Liver (tissue), 9 donors: ENCODE data around the gene EXOSC5. TPM values are rescaled to one million over a fixed set of nuclear protein-coding genes. Genes with fewer than 3 reads are reported as not detected.

Source experiments
- DNase-seq: peaks from one replicate; pipeline ENCODE4 v3.0.0-alpha.2; 2017; ENCODE audit warnings: low spot score
- H3K27ac ChIP-seq, 2 donors: one replicate each; pipeline ENCODE4 v1.7.0; 2013; ENCODE audit warnings: inconsistent platforms in 2 of 2, low read length in 2 of 2, control low read depth in 1 of 2, low read depth in 1 of 2, mild to moderate bottlenecking in 1 of 2
- H3K27me3 ChIP-seq, 4 donors: one replicate each; pipeline versions ENCODE4 v1.6.1 to v1.7.0; 2013; ENCODE audit warnings: low read length in 3 of 4, inconsistent platforms in 1 of 4, mild to moderate bottlenecking in 1 of 4, moderate library complexity in 1 of 4; ENCODE audit not compliant: control insufficient read depth in 4 of 4, insufficient read depth in 4 of 4
- H3K36me3 ChIP-seq, 4 donors: one replicate each; pipeline versions ENCODE4 v1.6.1 to v1.7.0; 2013; ENCODE audit warnings: low read length in 3 of 4, mild to moderate bottlenecking in 3 of 4, low read depth in 1 of 4, moderate library complexity in 1 of 4; ENCODE audit not compliant: control insufficient read depth in 4 of 4, insufficient read depth in 3 of 4
- H3K4me1 ChIP-seq, 4 donors: one replicate each; pipeline versions ENCODE4 v1.6.1 to v1.7.0; 2013; ENCODE audit warnings: low read length in 3 of 4, mild to moderate bottlenecking in 3 of 4, moderate library complexity in 1 of 4; ENCODE audit not compliant: control insufficient read depth in 4 of 4, insufficient read depth in 4 of 4
- H3K4me3 ChIP-seq, 3 donors: one replicate each; pipeline versions ENCODE4 v1.6.1 to v1.7.0; 2013; ENCODE audit warnings: low read length in 3 of 3, control low read depth in 1 of 3, low read depth in 1 of 3, mild to moderate bottlenecking in 1 of 3
- H3K9ac ChIP-seq, 2 donors: one replicate each; pipeline ENCODE4 v1.7.0; 2013; ENCODE audit warnings: low read length in 2 of 2, mild to moderate bottlenecking in 2 of 2, moderate library complexity in 2 of 2, control low read depth in 1 of 2, low read depth in 1 of 2
- H3K9me3 ChIP-seq, 4 donors: one replicate each; pipeline versions ENCODE4 v1.6.1 to v1.7.0; 2013; ENCODE audit warnings: low read length in 3 of 4; ENCODE audit not compliant: control insufficient read depth in 4 of 4
- ATF3 ChIP-seq: IDR thresholded peaks from 2 replicates; pipeline ENCODE4 v1.6.1; 2016; ENCODE audit warnings: antibody characterized with exemption
- EGR1 ChIP-seq, 2 donors: IDR thresholded peaks; 2 replicates each; pipeline ENCODE4 v1.6.1; 2016 to 2018; ENCODE audit warnings: antibody characterized with exemption in 2 of 2, low read depth in 2 of 2
- FOXA1 ChIP-seq: IDR thresholded peaks from 2 replicates; pipeline ENCODE4 v1.6.1; 2016; ENCODE audit warnings: antibody characterized with exemption
- FOXA2 ChIP-seq: IDR thresholded peaks from 2 replicates; pipeline ENCODE4 v1.6.1; 2016; ENCODE audit warnings: antibody characterized with exemption
- GABPA ChIP-seq, 2 donors: IDR thresholded peaks in 1 of 2; conservative IDR thresholded peaks in 1 of 2; 2 replicates each; pipeline ENCODE4 v1.6.1; 2016; ENCODE audit warnings: antibody characterized with exemption in 2 of 2, mild to moderate bottlenecking in 1 of 2, moderate library complexity in 1 of 2
- HNF4A ChIP-seq, 2 donors: conservative IDR thresholded peaks; 2 replicates each; pipeline ENCODE4 v1.6.1; 2016; ENCODE audit warnings: antibody characterized with exemption in 2 of 2, mild to moderate bottlenecking in 2 of 2
- HNF4G ChIP-seq: IDR thresholded peaks from 2 replicates; pipeline ENCODE4 v1.6.1; 2016; ENCODE audit warnings: antibody characterized with exemption
- JUND ChIP-seq, 2 donors: IDR thresholded peaks; 2 replicates each; pipeline ENCODE4 v1.6.1; 2016; ENCODE audit warnings: antibody characterized with exemption in 2 of 2
- NR2F2 ChIP-seq: IDR thresholded peaks from 2 replicates; pipeline ENCODE4 v1.6.1; 2016; ENCODE audit warnings: antibody characterized with exemption
- RAD21 ChIP-seq, 2 donors: IDR thresholded peaks; 2 replicates each; pipeline ENCODE4 v1.6.1; 2016; ENCODE audit warnings: antibody characterized with exemption in 2 of 2, mild to moderate bottlenecking in 2 of 2
- REST ChIP-seq: IDR thresholded peaks from 2 replicates; pipeline ENCODE4 v1.6.1; 2016; ENCODE audit warnings: antibody characterized with exemption, mild to moderate bottlenecking
- RXRA ChIP-seq, 2 donors: IDR thresholded peaks; 2 replicates each; pipeline ENCODE4 v1.6.1; 2017 to 2018; ENCODE audit warnings: antibody characterized with exemption in 2 of 2, mild to moderate bottlenecking in 1 of 2
- SP1 ChIP-seq: IDR thresholded peaks from 2 replicates; pipeline ENCODE4 v1.6.1; 2018; ENCODE audit warnings: antibody characterized with exemption, mild to moderate bottlenecking
- TAF1 ChIP-seq: conservative IDR thresholded peaks from 2 replicates; pipeline ENCODE4 v1.6.1; 2016; ENCODE audit warnings: antibody characterized with exemption, mild to moderate bottlenecking
- YY1 ChIP-seq: IDR thresholded peaks from 2 replicates; pipeline ENCODE4 v1.6.1; 2016; ENCODE audit warnings: antibody characterized with exemption, mild to moderate bottlenecking
- ZBTB33 ChIP-seq: IDR thresholded peaks from 2 replicates; pipeline ENCODE4 v1.6.1; 2016; ENCODE audit warnings: antibody characterized with exemption
- WGBS: extraction: QIAGEN DNeasy Blood & Tissue Kit; methylation state at CpG from one replicate; pipeline ENCODE4 v1.1.7; 2013; 5-methylcytosine and 5-hydroxymethylcytosine counted together
- polyA plus RNA-seq, 2 donors: library from polyadenylated mRNA; stranded (reverse) in 1 of 2; unstranded in 1 of 2; fragments of 200-250 nt in 1 of 2; fragments of >200 nt in 1 of 2; fragmentation: Nextera tagmentation in 1 of 2; extraction: Ambion mirVana in 1 of 2; gene quantifications; one replicate each; pipeline versions ENCODE4 v1.2.1 to v1.2.3, GENCODE V29; 2013 to 2015
- total RNA-seq, 2 donors: library from RNA; depleted of rRNA; stranded (reverse); fragments of >200 nt; gene quantifications; one replicate each; pipeline ENCODE4 v1.2.3, GENCODE V29; 2014
- TF ChIP-seq, protein P1 (sequence below): fragments of 150-350 bp; IDR thresholded peaks from 2 replicates; pipeline ENCODE4 v1.5.1; 2017; ENCODE audit warnings: improper control_type of control experiment, low read depth, low read length; ENCODE audit not compliant: missing input control
- TF ChIP-seq, protein P2 (sequence below): IDR thresholded peaks from 2 replicates; pipeline ENCODE4 v1.6.1; 2016; ENCODE audit warnings: antibody characterized with exemption
- donor health status: healthy.
- donor health status: healthy.
- donor health status: healthy.
- donor health status: healthy.
- donor health status: healthy.

The EXOSC5 gene
- total RNA-seq (10 to 100 TPM in 1 of 2 donors, 1 to 10 TPM in 1; 8.3 to 11.5 TPM), polyA plus RNA-seq (10 to 100 TPM; 26.2 to 26.7 TPM)

DNA sequence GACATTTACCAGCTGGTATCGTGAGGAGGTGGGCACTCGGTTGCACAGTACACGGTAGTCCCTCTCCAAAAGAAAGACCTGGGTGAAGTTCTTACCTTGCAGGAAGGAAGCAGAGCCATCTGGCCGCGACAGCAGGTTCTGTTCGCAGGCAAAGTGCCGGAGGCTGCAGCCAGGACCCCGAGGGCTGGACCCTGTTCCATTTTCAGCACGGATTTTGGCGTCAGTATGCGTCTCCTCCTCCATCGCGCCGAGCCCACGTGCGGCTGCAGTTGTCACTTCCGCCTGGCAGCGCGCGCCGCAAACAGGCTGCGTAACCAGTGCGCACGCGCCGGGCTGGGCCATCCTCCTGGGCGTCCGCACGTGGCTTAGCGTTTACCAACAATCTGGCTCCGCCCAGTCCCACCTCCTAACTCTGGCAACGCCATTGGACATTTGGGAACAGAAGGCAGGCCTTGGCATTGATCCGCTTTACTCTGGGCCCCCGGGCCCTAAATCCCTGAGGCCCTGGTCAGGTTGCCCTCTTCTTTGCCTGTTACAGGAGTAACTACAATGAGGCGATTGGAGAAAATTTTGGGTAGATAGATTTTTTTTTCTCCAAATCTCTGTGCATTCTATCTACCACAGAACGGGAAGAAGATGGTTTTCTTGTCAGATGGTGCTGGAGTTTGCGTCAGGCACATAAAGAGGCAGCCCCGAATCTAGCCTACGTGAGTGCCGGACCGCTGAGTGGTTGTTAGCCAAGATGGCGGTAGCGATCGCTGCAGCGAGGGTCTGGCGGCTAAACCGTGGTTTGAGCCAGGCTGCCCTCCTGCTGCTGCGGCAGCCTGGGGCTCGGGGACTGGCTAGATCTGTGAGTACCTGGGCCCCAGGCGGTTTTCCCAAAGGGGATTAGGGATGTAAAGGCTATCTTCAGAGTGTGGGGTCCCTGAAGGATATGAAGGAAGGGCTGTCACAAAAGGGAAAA is at the start of gene EXOSC5, which contains the start of gene BCKDHA:
TSS of gene EXOSC5 (minus strand) at position 274 of the 964 bp plus-strand sequence. CDS start at position 243, 31 bp downstream.
TSS of gene BCKDHA (plus strand) at position 733 of the 964 bp plus-strand sequence. CDS start at position 743, 10 bp downstream.
- peaks cover 2 to 26% (median 16%) of the 10 kb centered on the region in 4 donors for H3K4me1 ChIP-seq
- under 1% methylated on average over 50 of the region's 50 CpGs for whole genome bisulfite sequencing
- peak; percentile 98 for TF ChIP-seq YY1
- peak; percentile 35 for TF ChIP-seq FOXA1
- no peak for TF ChIP-seq NR2F2
- no peak for TF ChIP-seq TAF1
- TF ChIP-seq, protein P1, sequence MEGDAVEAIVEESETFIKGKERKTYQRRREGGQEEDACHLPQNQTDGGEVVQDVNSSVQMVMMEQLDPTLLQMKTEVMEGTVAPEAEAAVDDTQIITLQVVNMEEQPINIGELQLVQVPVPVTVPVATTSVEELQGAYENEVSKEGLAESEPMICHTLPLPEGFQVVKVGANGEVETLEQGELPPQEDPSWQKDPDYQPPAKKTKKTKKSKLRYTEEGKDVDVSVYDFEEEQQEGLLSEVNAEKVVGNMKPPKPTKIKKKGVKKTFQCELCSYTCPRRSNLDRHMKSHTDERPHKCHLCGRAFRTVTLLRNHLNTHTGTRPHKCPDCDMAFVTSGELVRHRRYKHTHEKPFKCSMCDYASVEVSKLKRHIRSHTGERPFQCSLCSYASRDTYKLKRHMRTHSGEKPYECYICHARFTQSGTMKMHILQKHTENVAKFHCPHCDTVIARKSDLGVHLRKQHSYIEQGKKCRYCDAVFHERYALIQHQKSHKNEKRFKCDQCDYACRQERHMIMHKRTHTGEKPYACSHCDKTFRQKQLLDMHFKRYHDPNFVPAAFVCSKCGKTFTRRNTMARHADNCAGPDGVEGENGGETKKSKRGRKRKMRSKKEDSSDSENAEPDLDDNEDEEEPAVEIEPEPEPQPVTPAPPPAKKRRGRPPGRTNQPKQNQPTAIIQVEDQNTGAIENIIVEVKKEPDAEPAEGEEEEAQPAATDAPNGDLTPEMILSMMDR, result peak; percentile 10
- TF ChIP-seq, protein P2, sequence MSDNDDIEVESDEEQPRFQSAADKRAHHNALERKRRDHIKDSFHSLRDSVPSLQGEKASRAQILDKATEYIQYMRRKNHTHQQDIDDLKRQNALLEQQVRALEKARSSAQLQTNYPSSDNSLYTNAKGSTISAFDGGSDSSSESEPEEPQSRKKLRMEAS, result peak; percentile 99
- TF ChIP-seq ATF3, result no peak
- TF ChIP-seq REST, result no peak
- TF ChIP-seq FOXA2, result no peak
- TF ChIP-seq RXRA (IDR thresholded peaks at IDR 0.05), result no peak
- TF ChIP-seq ZBTB33, result peak; percentile 77
- TF ChIP-seq JUND (IDR thresholded peaks at IDR 0.05), result no peak
- no peak for TF ChIP-seq HNF4A (conservative IDR thresholded peaks at IDR 0.05)
- TF ChIP-seq EGR1 (IDR thresholded peaks at IDR 0.05; ENCODE audit: low read depth in 2 of 2), result peak in 1 of 2 donors; percentile 47
- peak in 1 of 2 donors; percentile 88 for TF ChIP-seq GABPA (IDR thresholded peaks at IDR 0.05 in 1 of 2, conservative IDR thresholded peaks at IDR 0.05 in 1 of 2)
- peak; percentile 90 for TF ChIP-seq SP1
- peak; percentile 3 to 32 for TF ChIP-seq RAD21 (IDR thresholded peaks at IDR 0.05)
- TF ChIP-seq HNF4G, result no peak

More for the DNA sequence above, at the start of gene EXOSC5, which contains the start of gene BCKDHA:
- peak; percentile 97 for DNase-seq
- Histone ChIP-seq H3K9me3 (no peaks in the 10 kb centered on the region), H3K27me3 (no peaks in the 10 kb centered on the region), H3K27ac (peak within 1 kb of the TSS; percentile 92 to 98), H3K4me3 (peak within 1 kb of the TSS; percentile 84 to 99 (median 96)), H3K9ac (peak within 1 kb of the TSS; percentile 94 to 98), H3K36me3 (no peaks in the 10 kb centered on the region)
